Upper lobe of right lung (tissue), 1 donor: ENCODE results near the gene KRTCAP2. TPM values are rescaled to one million over a fixed set of nuclear protein-coding genes. Genes with fewer than 3 reads are reported as not detected.
A peak's percentile ranks its signal among the peaks of the same experiment; 100 is the strongest.
"Not testable (repeated sequence)": the region's sequence is repeated elsewhere in the genome, so short reads cannot be mapped to it uniquely, and the experiment has no call there.

Source experiments
- ATAC-seq: fragments of 200-7000 bp; cut with Tn5 transposase; one replicate; pipeline ENCODE4 v1.9.1; 2020; ENCODE audit warnings: mild to moderate bottlenecking, moderate library complexity
- DNase-seq: peaks from one replicate; pipeline ENCODE4 v3.0.0-alpha.2; 2020
- H3K27ac ChIP-seq: fragments of 200-600 bp; one replicate; pipeline ENCODE4 v1.8.0; 2022
- H3K27me3 ChIP-seq: fragments of 200-600 bp; one replicate; pipeline ENCODE4 v1.8.0; 2022; ENCODE audit warnings: mild to moderate bottlenecking
- H3K36me3 ChIP-seq: fragments of 200-600 bp; one replicate; pipeline ENCODE4 v1.8.0; 2022
- H3K4me1 ChIP-seq: fragments of 200-600 bp; one replicate; pipeline ENCODE4 v1.8.0; 2022
- H3K4me3 ChIP-seq: fragments of 200-600 bp; one replicate; pipeline ENCODE4 v1.8.0; 2022; ENCODE audit warnings: mild to moderate bottlenecking
- H3K9me3 ChIP-seq: fragments of 200-600 bp; one replicate; pipeline ENCODE4 v1.8.0; 2022
- intact Hi-C: fragments of 100-400 bp; cut with DNase I; formaldehyde crosslinking; loops from one replicate; pipeline ENCODE4 v1.11.0; 2022
- total RNA-seq: library from RNA; stranded (reverse); fragmentation: NEBNext Ultra II Directional; extraction: Animal tissue kit (Norgen Biotek cat#: 25700); gene quantifications from one replicate; pipeline ENCODE4 v1.2.1, GENCODE V29; 2021
- TF ChIP-seq, protein P1 (sequence below): fragments of 200-600 bp; IDR thresholded peaks from one replicate; pipeline ENCODE4 v1.8.0; 2022; ENCODE audit warnings: antibody characterized with exemption
- donor health status: DM: no; HTN: yes; CAD: no; lungs with severe emphysema.

KRTCAP2 gene
- total RNA-seq, 1 donor from 2014 or later, result 130 TPM

DNA sequence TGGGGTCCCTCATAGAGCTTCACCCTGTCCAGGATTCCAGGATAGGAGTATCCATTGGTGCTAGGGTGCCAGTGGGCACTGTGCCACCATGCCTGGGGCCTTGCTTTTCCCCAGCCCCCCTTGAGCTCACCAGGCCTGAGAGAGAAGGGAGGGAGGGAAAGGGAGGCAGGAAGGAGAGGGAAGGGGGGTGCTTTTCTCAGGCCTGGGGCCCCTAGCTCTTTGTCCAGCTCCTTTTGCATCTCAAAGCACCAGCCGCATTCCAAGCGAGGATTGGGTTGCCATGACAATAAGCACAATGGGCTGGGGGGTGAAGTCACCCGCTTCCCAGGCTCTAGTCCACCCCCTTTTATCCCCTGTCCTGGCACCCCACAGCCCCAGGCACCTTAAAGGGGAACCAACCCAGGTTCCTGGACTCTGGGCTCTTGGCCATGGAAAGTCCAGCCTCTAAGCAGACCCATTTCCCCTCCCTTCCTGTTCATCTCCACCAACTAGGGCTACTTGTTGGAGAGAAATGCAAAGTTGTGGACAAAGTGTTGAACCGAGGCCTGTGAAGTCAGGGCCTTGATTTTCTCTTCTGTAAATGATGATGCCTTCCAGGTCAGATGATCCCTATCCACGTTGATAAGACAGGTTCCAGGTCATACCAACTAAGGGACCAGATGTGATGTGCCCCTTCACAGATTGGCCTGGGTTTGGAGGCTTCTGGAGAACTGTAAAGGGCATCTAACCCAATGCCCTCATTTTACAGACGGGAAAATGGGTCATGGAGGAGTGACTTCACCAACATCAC is 23.2 kb upstream of the KRTCAP2 start:
- Histone ChIP-seq H3K4me3 (no peak overlapping the region), H3K9me3 (no peaks in the 10 kb centered on the region), H3K27me3 (no peaks in the 10 kb centered on the region), H3K27ac (no peak overlapping the region), H3K4me1 (peaks cover 8% of the 10 kb centered on the region), H3K36me3 (no peaks in the 10 kb centered on the region)
- TF ChIP-seq, protein P1, sequence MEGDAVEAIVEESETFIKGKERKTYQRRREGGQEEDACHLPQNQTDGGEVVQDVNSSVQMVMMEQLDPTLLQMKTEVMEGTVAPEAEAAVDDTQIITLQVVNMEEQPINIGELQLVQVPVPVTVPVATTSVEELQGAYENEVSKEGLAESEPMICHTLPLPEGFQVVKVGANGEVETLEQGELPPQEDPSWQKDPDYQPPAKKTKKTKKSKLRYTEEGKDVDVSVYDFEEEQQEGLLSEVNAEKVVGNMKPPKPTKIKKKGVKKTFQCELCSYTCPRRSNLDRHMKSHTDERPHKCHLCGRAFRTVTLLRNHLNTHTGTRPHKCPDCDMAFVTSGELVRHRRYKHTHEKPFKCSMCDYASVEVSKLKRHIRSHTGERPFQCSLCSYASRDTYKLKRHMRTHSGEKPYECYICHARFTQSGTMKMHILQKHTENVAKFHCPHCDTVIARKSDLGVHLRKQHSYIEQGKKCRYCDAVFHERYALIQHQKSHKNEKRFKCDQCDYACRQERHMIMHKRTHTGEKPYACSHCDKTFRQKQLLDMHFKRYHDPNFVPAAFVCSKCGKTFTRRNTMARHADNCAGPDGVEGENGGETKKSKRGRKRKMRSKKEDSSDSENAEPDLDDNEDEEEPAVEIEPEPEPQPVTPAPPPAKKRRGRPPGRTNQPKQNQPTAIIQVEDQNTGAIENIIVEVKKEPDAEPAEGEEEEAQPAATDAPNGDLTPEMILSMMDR, result no peak
- DNase-seq (no peak), ATAC-seq (no peak)
- intact Hi-C loops, result no loop called here

DNA sequence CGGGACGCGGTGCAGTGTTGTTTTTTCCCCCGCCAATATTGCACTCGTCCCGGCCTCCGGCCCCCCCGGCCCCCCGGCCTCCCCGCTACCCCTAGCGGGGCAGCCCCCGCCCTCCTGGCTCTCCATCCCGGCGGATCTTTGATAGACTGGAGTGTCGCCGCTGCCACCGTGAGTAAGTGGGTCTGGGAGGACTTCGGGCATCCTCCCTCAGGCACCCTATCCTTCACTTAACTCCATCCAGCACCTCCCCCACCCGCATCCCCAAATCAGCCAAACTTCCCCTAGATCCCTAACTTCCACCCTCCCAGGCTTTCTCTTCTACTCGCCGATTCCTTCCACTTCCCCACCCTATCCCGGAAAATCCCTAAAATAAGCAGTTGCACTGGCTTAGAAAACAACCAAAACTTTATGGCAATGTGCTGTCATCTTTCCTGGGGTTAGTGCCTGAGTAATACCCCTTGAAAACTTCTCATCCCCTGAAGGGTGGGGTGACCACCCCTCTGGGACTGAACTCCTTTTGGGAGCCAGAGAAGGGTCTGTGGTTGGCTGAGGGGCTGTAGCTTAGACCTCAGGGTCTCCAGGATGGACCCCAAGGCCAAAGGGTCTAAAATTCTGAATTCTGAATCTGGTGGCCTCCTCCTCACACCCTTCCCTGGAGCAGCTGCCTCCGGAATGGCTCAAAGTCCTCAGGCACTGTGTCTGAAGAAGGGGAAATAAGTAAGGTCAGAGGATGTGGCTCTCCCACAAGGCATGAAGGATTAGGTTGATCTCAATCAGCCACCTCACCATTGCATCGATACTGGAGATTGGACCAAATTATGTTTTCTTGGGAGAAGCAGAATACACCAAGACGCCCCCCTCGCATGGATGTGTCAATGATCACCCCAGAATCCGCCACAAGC is 22.3 kb upstream of the KRTCAP2 start:
- peak overlapping the region; percentile 52 for H3K4me3 ChIP-seq
- DNase-seq, result no peak
- no peaks in the 10 kb centered on the region for H3K27me3 ChIP-seq
- H3K9me3 ChIP-seq, result no peaks in the 10 kb centered on the region
- peak overlapping the region; percentile 88 for H3K27ac ChIP-seq
- intact Hi-C loops, result no loop called here
- TF ChIP-seq, protein P1, result no peak
- ATAC-seq, result no peak
- H3K4me1 ChIP-seq, result peaks cover 8% of the 10 kb centered on the region
- H3K36me3 ChIP-seq, result no peaks in the 10 kb centered on the region

DNA sequence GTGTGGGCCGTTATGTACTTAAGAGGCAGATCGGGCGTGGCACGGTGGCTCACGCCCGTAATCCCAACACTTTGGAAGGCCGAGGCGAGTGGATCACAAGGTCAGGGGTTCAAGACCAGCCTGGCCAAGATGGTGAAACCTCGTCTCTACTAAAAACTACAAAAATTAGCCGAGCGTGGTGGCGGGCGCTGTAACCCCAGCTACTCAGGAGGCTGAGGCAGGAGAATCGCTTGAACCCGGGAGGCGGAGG is 20.8 kb upstream of the KRTCAP2 start:
- H3K9me3 ChIP-seq, DNase-seq, ATAC-seq, H3K27me3 ChIP-seq, H3K4me1 ChIP-seq, H3K36me3 ChIP-seq, intact Hi-C loops: not testable (repeated sequence)
- Histone ChIP-seq H3K27ac (peak overlapping the region; percentile 88), H3K4me3 (peak overlapping the region; percentile 52)

DNA sequence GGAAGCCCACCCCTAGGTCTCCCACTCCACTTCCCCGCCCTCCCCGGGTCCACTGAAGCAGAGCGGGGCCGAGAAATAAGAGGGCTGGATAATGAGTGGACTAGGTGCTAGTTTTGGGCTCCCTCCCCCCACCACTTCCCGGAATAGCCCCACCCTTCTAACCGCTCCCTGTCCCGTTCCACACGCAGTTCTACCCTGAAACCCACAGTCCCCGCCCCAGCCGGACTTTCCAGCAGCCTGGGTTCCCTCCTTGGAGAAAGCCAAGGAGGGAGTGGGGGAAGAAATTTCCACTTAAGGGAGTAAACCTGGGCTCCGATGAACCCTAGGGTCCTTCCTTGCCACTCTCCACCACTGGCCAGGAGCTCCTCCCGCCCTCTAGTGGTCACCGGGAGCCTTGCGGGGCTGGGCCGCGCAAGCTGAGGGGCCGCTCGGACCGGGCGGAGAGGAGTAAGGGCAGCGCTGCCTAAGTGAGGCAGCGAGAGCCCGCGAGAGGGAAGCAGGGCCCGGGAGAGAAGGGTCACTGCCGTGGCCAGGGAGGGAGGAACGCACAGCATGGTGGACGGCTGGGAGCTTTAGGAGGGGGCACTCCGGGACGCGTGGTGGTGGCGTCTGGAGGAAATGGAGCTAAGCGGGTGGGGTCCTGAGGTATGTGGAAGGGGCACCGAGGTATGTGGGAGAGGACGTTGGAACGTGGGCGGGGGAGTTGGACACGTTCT is 20.3 kb upstream of the KRTCAP2 start:
- H3K4me1 ChIP-seq, result peaks cover 8% of the 10 kb centered on the region
- intact Hi-C loops, result no loop called here

DNA sequence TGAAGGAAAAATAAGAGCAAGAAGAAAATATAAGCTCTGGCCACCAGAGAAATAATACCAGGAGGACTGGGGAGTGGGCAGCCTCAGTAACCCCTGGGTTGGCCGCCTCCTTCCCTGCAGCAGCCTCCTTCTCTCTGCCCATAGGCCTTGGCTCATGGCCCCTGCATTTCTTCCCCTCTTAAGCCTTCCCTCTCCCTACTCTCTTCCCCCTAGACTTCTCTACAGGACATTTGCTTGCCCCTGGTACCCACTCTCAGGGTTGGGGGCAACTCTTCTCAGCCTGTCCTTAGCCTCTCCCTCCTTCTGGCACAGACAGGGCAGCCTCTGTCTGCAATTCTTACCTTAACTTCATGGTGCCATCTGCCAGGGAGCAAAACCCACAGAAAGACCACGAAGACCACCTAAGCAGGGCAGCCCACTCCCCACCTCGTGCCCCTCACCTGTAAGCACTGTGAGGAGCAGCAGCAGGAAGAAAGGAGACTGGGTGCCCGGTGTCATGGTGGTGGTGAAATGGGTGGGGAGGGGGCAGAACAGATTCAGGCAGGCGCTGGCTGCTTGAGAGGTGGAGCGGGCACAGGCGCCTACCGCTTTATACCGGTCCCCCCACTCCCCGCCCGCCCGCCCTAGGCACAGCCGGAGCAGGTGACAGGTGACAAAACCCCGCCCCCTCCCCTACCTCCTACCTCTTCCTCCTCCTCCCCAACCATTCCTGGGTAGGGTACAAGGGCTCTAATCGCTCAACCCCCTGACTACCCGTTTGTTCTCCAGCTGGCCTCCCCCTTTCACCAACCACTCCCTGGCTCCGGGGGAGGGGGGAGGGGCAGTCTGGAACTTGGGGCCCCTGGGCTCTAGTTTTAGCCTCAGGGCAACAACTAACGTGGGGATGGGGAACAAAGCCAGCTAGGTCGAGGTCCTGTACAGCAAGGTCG is 19.5 kb upstream of the KRTCAP2 start:
- peaks cover 8% of the 10 kb centered on the region for H3K4me1 ChIP-seq
- peak overlapping the region; percentile 52 for H3K4me3 ChIP-seq
- no peaks in the 10 kb centered on the region for H3K36me3 ChIP-seq
- no peaks in the 10 kb centered on the region for H3K9me3 ChIP-seq
- TF ChIP-seq, protein P1, result no peak
- intact Hi-C loops, result no loop called here
- ATAC-seq (peak; percentile 71), DNase-seq (peak; percentile 91)
- H3K27ac ChIP-seq, result peak overlapping the region; percentile 88
- H3K27me3 ChIP-seq, result no peaks in the 10 kb centered on the region

More for the DNA sequence above, 20.3 kb upstream of the KRTCAP2 start:
- H3K27ac ChIP-seq, result peak overlapping the region; percentile 88
- TF ChIP-seq, protein P1, result peak; percentile 98
- ATAC-seq (peak; percentile 85), DNase-seq (peak; percentile 96)
- H3K4me3 ChIP-seq, result peak overlapping the region; percentile 52
- no peaks in the 10 kb centered on the region for H3K9me3 ChIP-seq
- no peaks in the 10 kb centered on the region for H3K27me3 ChIP-seq
- H3K36me3 ChIP-seq, result no peaks in the 10 kb centered on the region
